ENCODE data around the gene ZNF677.
"Not testable (repeated sequence)": the region's sequence is repeated elsewhere in the genome, so short reads cannot be mapped to it uniquely, and the experiment has no call there.

Gene ZNF677

GRCh38 chr19:53193535-53194222 lies 61.0 kb downstream of the ZNF677 start:
- no peak for DNase-seq (ENCODE audit: low read depth in 3 of 3, low spot score in 1 of 3)

DNA sequence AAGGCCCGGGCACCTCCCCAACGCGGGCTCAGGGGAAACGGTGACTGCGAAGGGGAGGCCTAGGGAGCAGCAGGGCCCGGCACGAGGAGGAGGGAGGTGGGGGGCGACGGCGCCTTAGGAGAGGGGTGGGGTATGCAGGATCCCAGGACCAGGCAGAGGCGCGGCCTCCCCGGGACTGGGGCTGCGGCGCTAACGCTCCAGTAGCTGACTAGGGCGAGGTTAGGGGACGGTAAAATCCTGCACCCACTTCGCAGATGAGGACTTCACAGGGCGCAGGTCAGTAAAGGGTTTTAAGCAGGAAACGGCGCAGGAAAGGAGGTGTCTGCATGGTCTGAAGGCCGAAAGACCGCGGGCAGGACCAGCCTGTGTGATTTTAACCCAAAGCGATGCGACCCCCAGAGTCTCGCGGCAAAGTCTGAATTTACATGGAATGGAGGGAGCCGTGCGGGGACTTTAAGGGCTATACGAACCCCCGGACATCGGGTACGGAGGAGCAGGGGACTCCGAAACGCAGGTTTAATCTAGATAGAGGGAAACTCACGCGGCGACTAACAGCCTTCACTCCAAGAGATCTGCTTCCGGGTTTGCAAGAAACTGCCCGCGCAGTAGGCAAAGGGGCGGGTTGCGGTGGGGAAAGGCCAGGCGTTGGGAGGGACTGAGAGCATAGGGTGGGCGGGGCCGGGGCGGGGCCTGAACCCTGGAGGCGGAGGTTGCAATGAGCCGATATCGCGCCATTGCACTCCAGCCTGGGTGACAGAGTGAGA lies 61.7 kb downstream of the ZNF677 start, which contains the start of gene ZNF665:
TSS of gene ZNF665 (minus strand) at position 588 of the 764 bp plus-strand sequence. CDS start 10,460 bp downstream, outside the sequence.
- DNase-seq (ENCODE audit: low read depth in 3 of 3, low spot score in 1 of 3) = peak; percentile 35 to 51 (median 38)

GRCh38 chr19:53190253-53190652 lies 64.4 kb downstream of the ZNF677 start:
- DNase-seq (ENCODE audit: low read depth in 3 of 3, low spot score in 1 of 3) = no peak

DNA sequence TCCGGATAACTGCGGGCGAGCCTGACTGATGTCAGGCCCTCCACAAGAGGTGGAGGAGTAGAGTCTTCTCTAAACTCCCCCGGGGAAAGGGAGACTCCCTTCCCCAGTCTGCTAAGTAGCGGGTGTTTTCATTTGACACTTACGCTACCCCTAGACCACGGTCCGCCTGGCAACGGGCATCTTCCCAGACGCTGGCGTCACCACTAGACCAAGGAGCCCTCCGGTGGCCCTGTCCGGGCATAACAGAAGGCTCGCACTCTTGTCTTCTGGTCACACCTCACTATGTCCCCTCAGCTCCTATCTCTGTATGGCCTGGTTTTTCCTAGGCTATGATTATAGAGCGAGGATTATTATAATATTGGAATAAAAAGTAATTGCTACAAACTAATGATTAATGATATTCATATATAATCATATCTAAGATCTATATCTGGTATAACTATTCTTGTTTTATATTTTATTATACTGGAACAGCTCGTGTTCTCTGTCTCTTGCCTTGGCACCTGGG lies 64.9 kb downstream of the ZNF677 start:
- not testable (repeated sequence) for DNase-seq (ENCODE audit: low read depth in 3 of 3, low spot score in 1 of 3)
